Hematopoietic multipotent progenitor cell treated with erythropoietin and hydrocortisone succinate and interleukin-3 and kit ligand, for 17 days (in vitro differentiated cells): Measurements from ENCODE around the gene S100A10.

Experiments used
- DNase-seq: peaks from one replicate; pipeline ENCODE4 v3.0.0-alpha.2; 2015; ENCODE audit warnings: low spot score

S100A10 gene

DNA sequence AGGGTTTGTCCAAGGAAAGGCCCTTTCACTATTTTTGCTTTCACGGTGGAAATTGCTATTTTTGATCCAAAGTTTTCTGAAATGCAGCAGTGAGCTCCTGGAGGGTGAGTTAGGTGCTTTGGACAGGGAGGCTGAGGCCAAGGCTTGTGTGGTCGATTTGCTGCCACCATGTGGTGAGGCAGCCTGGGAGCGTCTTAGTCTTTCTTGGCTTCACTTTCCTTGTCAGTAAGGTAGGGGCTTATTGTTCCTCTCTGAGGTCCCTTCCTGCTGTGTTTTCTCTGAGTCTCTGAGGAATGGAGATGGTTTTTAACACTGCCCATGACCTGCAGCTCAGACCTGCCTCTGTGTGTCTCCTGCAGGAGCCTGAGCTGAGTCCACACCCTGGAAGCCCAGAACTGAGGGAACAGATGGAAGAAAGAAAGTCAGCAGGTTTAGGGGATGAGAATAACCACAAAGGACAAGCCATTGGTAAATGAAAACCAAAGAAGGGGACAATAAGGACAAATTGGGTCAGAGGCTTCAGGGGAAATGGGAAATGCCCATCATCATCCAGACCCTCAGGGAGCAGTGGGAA, 20.1 kb upstream of the S100A10 start:
- DNase-seq: no peak

DNA sequence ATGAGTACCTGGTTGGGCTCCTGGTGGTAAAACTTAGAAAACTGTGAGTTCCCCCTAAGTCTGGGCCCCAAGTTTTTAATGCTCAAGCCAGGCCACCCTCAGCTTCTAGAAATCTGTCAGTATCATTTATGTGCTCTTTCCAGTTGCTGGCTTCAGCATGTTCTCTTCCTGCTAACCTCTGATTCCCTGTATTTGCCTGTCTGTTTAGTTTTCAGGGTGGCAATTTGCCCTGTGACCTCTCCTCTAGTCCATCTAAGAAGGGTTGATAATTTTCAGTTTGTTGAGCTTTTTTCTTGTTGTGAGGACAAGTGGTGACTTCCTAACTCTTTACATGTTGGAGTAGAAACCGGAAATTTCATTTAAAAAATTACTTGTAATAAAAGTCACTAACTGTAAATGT, 16.0 kb upstream of the S100A10 start:
- no peak for DNase-seq

DNA sequence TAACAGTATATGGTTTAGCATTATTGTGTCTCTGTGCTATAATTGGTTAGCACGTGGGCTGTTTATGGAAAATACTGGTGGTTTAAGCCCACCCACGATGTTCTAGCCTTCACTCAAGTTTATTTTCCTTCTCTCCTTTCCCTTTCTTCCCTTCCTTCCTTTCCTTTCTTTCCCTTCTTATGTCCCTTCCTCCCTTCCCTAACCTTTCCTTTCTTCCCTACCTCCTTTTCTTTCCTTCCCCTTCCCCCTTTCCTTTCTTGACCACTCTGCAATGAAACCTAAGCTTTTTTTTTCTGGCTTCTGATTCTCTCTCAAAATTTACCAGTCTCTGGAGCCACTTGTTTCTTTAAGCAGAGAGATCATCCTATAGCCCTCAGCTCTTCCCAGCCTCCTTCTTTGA, 13.4 kb upstream of the S100A10 start:
- no peak for DNase-seq

DNA sequence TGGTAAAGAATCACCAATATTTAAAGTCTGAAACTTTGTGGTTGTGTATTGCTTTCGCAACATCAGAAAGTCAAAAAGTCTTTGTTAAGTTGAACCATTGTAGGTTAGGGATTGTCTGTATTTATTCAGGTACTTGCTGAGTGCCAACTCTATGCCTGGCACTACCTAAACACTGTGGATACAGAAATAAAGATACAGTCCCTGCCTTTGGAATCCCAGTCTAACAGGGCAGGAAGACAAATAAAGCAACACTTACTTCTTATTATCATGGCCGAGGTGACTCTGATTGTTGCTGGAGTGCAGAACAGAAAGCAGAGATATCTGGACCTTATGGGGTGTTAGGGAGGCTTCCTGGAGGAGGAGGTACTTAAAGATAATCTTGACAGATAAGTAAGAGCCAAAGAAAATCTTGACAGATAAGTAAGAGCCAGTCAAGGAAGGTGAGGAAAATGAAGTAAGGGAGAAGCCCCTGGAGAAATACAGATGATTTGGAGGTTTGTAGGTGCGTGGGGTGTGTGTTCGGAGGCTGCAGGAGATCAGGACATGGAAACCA, 11.8 kb upstream of the S100A10 start:
- DNase-seq: no peak

DNA sequence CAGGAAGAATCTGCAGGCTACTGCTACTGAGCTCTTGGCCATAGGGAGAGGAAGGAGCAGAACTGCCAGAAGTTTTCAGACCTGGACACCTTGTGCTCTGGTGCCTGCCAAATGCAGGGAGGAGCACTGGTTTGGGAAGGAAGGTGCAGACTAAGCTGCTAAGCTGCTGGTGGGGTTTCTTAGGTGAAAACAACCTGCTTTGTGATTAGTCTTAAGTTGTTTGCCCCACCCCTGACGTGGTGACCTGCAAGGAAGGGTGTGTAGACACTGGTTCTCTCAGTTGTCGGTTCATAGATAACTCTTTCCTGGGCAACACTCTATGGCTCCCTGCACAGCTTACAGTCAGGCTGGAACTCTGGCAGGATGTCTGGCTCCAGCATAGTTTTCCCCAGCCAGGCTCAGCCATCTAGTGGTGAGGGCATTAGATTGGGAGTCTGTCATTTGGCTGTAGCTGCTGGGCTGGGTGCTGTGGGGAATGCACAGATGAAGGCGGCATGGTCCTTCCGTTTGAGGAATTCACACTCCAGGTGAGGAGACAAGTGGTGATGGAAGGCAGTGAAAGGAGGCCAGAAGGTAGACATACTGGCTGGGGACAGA, 10.3 kb upstream of the S100A10 start:
- DNase-seq: no peak

DNA sequence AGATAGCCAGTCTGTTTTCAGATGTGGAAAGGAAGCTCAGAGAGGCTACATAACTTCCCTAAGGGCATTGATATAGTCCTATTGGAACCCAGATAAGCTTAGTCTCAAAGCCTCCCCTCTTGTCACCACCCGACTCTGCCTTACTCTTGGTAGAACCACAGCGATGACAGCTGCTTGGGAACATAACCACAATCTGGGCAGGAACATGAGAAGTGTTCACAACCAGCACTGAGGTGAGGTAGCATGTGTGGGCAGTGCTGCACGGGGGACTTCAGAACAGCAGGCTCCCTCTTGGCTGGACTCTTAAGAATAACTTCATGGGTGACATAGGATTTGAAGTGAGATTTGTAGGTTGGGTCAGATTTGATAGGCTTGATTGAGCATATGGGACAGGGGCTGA, 9.3 kb upstream of the S100A10 start:
- no peak for DNase-seq

DNA sequence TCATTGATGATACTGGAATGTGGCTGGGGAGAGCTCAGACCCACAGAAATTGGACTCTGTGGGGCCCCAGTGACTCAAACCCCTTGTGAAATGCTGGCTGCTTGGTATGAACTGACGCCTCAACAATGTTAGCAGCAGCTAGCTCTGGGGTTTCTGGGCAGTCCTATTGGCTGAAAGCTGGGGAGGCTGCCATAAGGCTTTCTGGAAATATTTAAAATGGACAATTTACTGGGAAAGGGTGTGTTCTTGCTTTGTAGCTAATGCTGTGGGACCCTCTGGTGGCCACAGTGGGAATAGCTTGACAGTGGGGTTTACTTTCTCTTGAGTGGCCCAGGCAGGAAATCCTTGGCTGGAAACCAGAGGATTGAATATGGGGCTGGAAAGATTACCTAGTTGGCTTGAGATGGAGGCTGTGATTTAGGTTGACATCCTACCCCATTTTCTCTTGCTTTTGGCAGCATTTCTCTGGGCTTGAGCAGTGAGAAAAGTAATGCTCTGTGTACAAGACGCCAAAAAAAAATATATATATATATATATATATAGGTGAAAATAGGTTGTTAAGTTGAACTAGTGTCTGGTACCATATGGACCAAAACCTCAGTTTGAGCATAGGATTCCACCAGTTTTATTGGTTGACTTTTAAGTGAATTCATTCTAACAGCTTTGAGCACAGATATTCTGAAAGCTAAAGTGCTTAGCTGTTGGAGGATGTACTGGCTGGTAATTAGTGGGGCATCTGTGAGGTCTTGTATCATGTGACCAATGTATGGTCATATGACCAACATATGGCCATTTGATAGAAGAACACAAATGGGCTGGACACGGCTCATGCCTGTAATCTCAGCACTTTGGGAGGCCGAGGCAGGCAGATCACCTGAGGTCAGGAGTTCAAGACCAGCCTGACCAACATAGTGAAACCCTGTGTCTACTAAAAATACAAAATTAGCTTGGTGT, 8.2 kb upstream of the S100A10 start:
- DNase-seq: peak; percentile 84

DNA sequence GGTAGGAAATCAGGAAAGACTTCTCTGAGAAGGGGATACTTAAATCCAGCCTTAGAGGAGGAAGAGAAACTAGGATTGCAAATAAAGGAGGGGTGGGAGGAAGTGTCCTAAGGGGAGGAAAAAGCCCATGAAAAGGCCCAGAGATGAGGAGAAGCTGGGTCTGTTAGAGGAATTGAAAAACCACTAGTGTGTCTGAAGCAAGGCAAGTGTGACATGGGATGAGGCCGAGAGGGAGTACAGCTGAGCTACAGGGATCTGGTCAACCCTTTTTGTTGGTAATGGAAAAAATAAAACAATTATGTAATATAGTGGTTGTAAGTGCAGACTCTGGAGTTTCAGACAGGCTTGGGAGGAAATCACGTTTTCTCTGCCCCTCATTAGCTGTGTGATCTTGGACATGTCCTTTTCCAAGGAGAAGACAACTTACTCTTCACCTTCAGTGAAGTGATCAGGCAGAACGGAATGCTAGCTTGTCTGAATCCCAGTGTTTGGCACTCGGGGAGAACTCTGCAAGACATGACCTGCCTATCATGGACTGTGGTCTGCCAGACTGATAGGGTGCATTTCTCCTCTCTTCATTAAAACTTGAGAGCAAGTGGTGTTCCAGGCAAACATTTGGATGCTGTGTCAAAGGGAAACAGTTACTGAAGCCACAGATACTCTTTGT, 7.4 kb upstream of the S100A10 start:
- no peak for DNase-seq

DNA sequence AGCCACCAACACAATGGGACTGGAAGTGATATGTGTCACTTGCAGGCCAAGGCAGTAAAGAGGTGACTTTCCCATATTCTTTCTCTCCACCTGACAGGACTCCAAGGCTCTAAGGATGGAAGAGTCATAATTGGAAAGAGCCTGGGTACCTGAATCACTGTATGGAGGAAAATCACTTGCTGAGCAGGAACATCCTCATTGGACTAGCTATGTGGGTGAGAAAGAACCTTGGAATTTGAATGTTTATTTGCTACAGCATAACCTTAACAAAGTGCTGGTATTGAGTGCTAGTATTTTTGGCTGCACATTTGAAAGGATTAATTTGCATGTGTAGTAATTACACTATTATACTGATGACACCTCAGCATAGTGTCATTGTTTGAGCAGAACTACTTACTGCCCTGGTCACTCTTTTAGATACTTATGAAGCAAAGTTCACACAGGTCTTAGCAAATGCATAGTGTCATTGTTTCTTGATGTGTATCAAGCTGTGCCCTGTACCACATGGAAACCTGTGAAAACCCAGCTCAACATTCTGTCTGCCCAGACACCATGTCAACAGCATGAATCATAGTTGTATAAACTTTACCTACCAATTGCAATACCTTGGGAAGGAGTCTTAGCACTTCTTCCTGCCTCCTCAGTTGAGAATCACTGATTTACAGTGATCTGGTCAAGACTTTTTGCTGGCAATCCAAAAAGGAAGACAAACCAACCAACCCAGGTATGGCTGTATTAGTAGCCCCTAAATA, 5.1 kb upstream of the S100A10 start:
- no peak for DNase-seq

DNA sequence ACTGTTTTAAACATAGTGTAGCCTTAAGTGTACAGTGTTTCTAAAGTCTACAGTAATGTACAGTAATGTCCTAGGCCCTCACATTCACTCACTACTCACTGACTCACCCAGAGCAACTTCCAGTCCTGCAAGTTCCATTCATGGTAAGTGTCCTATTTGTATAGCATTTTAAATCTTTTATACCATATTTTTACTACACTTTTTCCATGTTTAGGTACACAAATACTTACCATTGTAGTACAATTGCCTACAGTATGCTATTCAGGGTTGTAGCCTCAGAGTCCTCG, 3.6 kb upstream of the S100A10 start:
- DNase-seq: no peak

DNA sequence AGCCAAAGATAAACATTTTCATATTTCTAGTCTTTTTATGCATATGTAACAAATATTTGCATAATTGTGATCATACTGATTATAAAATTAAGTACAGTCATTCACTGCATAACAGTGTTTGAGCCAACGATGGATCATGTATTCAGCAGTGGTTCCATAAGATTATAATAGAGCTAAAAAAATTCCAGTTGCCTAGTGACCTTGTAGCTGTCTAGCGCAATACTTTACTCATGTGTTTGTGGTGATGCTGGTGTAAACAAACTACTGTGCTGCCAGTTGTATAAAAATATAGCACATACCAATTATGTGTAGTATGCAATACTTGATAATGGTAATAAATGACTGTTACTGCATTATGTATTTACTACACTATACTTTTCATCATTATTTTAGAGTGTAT, 2.1 kb upstream of the S100A10 start:
- no peak for DNase-seq

DNA sequence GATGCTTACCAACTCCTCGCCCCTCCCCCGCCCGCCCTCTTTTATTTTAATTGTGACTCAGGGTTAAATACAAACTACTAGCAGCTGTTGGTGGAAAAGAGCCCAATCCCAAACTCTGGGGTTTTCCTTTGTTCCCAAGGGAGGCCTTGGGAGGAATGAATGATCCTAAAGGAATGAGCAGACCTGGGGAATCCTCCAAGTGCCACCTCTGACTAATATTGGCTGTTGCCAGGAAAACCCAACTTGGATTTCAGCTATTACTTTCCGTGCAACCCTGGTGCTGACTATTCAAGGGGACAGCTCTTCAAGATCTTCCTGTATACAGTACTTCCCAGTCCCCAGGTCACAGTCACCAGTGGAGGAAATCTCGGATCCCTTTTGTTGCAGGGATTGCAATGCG, 1.3 kb upstream of the S100A10 start:
- no peak for DNase-seq

DNA sequence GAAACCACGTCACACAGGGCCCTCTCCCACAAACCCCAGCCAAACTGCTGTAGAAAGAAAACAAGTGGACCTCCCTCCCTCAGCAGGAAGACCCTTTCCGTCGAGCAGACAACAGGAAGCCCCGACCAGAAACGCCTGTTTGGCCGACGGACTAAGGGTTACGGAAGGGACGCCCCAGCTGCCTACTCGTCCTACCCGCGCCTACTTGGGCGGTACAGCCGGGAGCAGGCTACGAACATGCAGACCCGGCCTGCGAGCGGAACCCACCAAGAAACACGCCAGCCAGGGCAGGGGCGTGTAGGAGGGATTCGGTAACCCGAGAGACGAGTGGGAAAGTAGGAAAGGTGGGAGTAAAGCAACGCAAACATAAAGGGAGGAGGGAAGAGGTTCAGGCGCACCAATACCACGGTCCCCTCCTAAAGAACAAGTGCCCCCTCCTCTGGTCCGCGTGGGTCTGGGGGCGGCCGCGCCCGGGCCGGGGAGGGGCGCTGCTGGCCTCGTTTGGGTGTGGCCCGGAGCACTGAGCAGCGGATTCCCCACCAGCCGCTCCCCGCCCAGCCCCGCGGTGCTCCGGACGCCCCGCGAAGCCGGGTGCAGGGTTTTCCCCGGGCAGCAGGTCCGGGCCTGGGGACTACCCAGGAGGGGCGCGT, 450 bp downstream of the S100A10 start:
- peak; percentile 53 for DNase-seq

DNA sequence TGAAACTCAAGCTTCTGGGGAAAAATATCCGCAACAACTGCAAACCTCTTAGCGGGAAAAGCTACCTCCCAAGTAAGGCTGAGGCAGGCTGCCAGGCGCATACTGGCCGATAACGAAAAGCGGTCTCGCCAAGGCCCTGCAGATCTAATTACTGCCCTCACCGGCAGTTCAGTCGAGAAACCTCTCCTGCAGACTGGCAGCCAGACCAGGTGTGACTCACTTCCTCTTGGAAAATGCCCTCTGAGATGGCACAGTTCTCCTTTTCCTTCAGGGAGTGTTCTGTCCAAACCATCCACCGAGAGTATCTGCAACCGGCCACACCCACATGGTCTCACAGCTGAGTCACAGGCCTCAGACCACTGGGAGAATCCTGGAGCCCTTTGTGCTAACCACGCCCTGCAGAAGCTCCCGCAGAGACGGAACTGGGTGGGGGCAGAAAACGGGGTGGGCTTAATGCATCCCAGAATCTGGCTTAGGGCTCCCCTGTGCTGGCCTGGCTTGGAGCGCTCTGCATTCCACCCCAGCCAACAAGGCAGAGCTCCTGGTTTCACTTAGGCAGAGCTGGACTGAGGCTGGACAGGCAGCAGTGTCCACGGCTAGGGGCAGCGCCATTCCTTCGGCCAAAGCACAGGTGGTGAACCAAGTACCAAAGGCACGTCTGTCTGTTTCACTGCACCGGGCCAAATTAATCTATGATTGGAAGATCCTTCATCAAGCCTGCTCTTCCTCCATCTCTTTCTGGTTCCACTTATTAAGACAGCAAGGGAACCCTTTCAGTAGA, 1.2 kb downstream of the S100A10 start:
- DNase-seq: peak; percentile 80

DNA sequence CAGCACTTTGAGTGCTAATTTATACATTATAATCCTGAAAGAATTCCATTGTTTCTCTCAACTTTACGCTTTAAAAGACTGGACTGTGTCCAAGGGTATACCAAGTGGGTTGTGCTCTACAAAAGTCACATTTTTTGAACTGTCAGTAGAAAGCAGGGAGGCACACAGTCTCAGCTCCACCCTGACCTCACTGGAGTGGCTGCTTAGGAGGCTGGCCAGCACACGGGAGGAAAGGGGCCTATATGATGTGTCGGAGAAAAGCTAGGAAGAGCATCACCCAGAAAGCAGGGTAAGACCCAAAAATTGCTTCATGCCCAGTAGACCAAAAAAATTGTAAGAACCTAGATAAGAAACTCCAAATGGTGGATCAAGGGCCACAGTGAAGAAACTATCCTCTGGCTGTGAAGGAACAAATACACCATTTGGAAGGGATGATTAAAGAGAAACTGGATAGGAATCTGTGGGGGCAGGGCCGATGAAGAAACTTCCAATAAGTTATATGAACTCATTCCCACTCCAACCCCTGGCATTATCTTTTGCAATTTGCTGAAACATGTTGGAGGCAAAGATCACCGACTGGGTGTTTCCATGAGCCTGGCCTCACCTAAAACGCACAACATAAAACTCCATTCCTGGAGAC, 1.9 kb downstream of the S100A10 start:
- no peak for DNase-seq

DNA sequence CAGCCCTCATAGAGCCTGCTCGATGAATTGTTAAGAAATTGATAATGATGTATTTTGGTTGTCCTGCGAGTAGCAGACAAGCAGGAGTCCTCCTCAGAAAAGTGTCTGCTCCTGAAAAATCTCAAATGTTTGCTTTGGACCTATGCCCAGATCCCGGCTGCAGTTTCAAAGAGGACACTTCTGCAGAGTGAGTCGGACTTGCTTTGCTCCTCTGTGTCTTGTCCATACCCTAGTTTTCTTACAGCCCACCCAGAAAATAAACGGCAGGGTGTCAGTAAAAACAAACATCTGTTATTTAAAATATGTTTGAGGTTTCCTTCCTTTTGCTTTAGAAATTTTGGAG, 2.8 kb downstream of the S100A10 start:
- no peak for DNase-seq

DNA sequence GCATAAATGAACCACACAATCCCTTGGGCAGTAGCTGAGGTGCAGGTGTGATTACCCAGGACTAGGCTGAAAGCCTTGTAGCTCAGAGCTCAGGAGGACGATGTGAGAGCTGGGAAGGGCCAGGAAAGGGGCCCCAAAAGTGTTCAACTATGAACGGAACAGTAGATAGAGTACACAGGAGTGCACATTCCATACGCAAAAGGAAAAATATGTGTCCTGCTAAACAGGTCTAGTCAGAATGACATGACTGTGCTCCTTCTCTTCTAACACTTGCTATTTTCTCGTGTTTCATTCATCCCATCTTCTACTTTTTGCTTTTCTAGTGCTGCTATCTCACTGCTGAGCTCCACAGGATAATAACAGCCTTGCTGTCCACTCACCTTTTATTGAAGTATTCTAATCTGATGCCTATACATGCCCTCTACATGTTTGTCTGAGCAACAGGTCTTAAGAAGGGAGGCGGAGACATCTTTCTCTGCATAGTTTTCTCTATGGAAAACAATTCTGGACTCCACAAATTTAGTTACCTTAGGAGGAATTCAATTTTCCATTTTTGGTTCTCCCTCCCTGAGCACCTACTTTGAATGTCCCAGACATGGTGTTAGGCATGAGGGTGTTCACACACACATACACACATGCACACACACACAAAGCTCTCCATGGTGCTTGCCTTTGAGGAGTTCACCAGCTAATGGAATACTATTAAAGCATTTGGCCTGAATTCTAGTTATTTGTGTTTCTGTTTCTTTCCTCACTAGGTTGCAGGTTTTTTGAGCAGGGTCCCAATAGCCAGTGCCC, 3.4 kb downstream of the S100A10 start:
- peak; percentile 25 for DNase-seq

DNA sequence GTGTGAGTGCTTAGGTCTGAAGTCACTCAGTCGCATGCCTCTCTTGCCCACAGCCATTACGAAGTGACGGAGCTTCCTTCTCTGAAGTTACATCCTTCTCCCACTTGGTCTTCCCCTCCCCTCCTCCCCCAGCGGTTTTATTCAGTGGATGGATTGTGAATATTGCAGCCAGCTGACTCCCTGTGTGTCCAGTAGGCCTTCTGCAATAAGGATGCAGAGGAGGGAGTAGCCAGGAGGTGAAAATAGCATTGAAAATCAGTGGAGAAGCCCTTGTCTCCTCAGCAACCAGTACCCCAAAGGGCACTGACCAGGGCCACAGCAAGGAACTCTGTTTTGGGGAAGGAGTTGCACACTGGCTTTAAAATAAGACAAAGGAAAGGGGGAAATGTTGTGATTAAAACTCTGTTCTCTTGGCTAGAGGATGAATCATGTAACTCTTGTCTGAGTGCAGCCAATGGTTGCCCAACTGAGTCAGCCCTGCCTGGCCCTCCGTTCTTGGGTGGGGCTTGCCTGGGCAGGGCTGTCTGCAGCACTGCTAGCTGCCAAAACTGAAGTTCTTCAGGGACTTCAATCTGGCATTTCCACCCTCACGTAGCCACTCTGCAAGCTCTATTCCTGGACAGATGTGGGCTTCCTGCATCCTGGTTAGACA, 4.3 kb downstream of the S100A10 start:
- peak; percentile 82 for DNase-seq

DNA sequence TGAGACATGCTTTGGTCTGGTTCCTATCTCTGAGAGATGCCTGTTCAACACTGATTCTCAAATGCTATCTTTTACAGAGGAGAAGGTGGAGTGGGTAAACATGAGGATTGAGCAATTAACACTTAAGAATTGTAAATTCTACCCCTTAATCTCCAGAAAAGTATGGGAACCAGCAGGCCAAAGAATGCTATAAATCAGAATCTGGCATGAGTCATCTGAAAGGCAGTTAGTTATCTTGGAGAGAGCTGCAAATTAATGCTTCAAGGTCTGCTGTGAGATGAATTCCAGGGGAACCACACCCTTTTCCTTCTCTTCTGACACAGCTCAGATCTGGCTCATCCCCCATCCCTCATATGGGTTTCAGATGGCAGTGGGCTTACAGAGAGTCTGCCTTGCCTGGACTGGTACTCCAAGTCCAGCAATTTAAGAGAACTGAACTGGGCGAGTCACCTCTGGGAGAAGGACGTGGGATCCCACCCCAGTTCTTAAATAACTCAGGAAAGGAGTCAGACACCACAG, 5.2 kb downstream of the S100A10 start:
- DNase-seq: peak; percentile 53
